Right kidney (tissue), 1 donor: ENCODE data around the gene GATA3.

Experiments used
- DNase-seq: peaks from one replicate; pipeline ENCODE4 v3.0.0-alpha.2; 2016

GATA3 gene

GRCh38 chr10:8063935-8064334, 9.4 kb downstream of the GATA3 start:
- no peak for DNase-seq

GRCh38 chr10:8064436-8064835, 9.9 kb downstream of the GATA3 start:
- DNase-seq, result no peak

- DNase-seq, result no peak
Observed at GRCh38 chr10:8065651-8066050, 11.2 kb downstream of the GATA3 start.

- no peak for DNase-seq
Observed at GRCh38 chr10:8066124-8066523, 11.6 kb downstream of the GATA3 start.

GRCh38 chr10:8066797-8067196, 12.3 kb downstream of the GATA3 start:
- DNase-seq, result no peak

DNA sequence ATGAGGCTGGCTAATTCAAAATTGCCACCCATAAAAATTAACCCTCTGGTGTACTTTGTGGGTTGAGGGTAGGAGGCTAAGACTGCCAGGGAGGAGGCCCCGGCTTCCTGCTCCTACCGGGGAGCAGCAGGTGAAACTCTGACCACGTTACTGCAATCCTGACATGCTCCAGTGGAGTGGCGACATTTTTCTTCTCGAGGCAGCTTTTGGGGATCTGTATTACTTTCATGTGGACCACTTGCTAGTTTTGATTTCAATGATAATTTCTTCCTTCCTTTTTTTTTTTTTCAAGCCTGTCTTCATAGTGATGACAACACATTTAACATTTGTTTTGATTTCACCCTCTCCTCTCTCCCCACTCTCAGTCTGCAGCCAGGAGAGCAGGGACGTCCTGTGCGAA, 14.6 kb downstream of the GATA3 start:
- no peak for DNase-seq

DNA sequence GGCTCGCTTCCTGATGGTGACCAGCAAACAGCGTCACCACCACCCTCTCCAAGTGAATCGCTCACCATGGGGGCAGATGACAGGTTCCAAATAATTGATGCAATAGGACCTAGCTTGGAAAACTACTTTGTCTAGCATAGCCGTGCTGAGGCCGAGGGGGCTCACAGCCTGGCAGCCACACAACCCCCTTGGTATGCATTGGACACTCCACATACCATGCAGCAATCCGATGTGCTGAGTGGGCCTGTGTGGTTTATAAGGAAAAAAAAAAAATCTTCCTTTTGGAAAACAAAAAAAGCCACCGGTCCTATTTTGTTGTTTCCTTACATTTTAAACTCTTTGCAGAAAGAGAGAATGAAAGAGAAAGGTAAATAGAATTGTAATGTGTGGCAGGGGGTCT, 15.1 kb downstream of the GATA3 start:
- no peak for DNase-seq

GRCh38 chr10:8070440-8070839, 16.0 kb downstream of the GATA3 start:
- DNase-seq, result no peak

GRCh38 chr10:8071006-8071405, 16.5 kb downstream of the GATA3 start:
- no peak for DNase-seq

DNA sequence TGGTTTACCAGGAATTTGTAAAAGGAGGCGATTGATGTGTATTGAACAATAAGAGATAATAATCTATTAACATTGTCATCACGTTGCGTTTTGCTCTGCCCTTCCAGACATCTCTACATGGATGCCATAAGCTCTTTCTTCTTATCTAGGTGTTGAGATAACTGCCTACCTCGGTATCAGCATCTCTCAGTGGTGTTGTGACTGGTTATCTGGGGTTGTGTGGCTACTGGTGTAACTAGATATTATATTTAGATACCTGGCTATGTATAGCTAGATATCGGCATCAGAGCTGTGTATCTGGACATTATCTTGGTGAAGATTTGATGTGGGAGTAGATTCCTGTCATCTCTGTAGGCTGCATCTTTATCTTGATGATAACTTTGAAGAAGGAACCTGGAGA, 17.2 kb downstream of the GATA3 start:
- no peak for DNase-seq

DNA sequence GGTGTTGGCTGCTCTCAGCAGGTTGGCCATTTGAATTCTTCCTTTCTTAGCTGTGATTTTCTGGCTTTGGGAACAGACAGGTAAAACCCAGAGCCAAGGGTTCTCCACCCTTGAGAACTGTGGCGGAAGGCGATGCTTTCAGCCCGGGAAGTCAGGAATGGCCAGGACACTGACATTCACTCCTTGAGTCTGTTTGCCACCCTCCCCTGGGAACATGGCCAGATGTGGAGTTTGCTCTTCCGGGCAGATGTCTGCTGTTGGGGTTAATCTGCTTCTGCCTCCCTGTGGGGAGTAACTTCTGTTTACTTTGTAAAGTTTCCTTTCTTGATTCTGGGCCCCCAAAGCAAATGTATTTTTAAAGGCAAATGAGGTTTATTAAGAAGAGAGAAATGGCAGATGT, 17.7 kb downstream of the GATA3 start:
- no peak for DNase-seq

DNA sequence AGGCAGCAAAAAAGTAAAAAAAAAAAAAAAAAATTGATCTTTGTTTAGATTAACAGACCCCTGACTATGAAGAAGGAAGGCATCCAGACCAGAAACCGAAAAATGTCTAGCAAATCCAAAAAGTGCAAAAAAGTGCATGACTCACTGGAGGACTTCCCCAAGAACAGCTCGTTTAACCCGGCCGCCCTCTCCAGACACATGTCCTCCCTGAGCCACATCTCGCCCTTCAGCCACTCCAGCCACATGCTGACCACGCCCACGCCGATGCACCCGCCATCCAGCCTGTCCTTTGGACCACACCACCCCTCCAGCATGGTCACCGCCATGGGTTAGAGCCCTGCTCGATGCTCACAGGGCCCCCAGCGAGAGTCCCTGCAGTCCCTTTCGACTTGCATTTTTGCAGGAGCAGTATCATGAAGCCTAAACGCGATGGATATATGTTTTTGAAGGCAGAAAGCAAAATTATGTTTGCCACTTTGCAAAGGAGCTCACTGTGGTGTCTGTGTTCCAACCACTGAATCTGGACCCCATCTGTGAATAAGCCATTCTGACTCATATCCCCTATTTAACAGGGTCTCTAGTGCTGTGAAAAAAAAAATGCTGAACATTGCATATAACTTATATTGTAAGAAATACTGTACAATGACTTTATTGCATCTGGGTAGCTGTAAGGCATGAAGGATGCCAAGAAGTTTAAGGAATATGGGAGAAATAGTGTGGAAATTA, 19.4 kb downstream of the GATA3 start:
- no peak for DNase-seq

DNA sequence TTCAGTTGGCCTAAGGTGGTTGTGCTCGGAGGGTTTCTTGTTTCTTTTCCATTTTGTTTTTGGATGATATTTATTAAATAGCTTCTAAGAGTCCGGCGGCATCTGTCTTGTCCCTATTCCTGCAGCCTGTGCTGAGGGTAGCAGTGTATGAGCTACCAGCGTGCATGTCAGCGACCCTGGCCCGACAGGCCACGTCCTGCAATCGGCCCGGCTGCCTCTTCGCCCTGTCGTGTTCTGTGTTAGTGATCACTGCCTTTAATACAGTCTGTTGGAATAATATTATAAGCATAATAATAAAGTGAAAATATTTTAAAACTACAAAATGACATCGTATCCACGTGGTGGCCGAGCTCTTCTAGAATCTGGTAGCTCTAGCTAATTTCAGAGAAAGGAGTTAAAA, 20.4 kb downstream of the GATA3 start:
- no peak for DNase-seq

DNA sequence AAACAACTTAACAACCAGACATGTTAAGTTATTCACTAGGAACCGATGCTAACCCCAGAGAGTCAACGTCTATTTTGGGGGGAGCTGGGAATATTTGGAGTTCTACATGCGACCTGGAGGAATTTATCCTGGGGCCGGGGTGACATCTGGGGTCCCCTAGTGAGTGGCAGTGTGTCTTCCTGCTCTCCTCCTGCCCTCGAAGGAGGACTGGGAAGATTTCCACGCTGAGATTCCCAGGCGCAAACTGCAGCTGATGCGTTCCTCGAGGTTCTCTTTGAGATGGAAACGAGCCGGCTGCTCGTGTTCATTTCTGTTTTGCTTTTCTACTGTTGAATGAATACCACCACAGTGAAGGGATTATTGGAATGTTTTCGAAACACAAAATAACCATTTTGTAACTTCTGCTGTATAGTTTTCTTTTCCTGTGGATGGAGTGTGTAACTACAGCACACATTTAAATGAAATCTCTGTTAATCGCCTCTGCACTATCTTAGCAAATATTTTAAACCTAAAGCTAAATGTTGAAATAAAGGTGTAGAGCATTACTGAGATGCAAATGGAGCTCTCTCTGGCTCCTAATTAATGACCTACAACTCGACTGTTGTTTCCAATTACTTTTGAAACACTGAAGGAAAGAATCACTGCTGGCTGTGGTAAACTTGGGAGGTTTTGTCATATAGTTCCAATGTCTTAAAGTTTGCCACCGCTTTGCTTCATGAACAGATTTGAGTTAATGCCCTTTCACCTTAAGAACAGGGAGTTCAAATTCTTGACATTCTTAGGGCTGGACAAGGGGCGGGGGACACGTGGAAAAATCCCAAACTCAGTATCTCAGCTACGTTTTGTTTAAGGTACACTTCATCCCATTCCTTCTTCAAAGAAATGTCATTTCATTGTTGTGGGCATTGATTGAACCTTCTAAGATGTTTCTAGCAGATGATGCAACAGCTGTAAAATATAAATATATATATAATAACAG, 21.1 kb downstream of the GATA3 start:
- no peak for DNase-seq

GRCh38 chr10:8076933-8077332, 22.4 kb downstream of the GATA3 start:
- no peak for DNase-seq

DNA sequence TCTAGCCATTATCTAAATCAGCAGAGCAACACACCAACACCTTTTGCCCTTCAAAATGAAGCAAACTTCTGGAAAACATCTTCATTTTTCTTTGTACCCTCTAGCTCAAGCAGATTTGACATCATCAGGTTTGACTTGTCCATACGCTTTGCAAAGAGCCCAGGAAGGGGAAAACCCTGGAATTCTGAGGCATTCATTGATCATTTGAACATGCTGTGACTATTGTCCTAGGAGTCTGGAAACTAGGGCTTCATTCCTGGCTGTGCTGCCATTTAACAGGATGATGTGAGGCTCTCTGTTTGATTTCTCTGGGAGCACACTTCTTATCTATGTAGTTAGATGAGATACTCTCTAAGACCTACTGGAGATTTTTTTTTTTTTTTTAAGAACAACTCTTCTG, 23.5 kb downstream of the GATA3 start:
- no peak for DNase-seq

DNA sequence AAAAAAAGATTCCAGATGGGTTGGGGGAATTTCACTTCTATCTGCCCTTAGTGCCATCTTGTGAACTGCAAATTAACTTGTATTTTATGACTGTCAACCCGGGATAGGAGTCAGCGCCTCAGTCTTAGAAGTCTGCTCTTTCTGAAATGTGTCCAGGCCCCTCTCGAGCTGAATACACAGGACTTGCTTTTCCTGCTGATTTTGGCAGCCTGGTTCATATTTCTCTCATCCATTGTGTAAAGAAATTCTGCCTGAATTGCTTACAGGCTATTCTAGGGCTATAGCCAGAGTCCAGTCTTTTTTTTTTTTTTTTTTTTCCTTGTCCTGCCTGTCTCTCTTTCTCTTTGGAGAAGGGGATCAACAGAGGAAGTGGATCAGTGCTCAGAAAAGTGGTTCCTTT, 24.6 kb downstream of the GATA3 start:
- no peak for DNase-seq

GRCh38 chr10:8084799-8085198, 30.3 kb downstream of the GATA3 start:
- DNase-seq, result no peak

GRCh38 chr10:8085251-8085650, 30.8 kb downstream of the GATA3 start:
- no peak for DNase-seq

GRCh38 chr10:8086315-8086714, 31.8 kb downstream of the GATA3 start:
- DNase-seq, result no peak

DNA sequence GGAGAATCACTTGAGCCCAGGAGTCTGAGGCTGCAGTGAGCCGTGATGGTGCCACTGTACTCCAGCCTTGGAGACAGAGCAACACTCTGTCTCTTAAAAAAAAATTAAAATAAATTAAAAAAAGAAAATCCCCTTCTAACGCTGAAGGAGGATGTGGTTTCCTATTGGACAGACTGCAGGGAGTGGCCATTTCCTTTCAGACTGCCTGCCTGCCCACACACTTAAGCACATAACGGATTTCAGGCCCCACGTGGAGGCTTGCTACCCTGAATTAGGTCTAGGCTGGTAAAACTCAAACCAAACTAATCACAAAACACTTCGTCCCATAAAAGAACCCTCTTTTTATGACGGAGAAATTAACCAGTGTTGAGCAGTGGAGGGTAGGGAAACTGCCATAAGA, 34.0 kb downstream of the GATA3 start:
- DNase-seq, result no peak

DNA sequence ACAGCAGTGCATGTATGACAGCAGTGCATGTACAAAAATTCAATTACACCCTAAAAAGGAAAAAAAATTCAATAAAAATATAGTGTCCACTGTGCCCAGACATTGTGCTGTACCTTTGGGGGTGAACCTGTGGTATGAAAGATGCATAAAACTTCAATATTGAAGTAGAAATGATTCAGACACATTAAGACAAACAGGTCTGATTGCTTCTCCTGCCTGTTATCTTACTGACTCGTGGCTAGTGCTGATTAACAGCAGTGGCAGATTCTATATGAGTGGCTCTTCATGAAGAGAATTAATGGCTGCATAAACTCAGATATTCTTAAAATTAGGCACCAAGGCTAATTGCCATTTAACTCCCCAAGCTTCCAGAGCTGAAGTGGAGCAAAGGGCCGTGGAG, 37.9 kb downstream of the GATA3 start:
- DNase-seq, result no peak

- no peak for DNase-seq
Observed at GRCh38 chr10:8095959-8096358, 41.5 kb downstream of the GATA3 start.

DNA sequence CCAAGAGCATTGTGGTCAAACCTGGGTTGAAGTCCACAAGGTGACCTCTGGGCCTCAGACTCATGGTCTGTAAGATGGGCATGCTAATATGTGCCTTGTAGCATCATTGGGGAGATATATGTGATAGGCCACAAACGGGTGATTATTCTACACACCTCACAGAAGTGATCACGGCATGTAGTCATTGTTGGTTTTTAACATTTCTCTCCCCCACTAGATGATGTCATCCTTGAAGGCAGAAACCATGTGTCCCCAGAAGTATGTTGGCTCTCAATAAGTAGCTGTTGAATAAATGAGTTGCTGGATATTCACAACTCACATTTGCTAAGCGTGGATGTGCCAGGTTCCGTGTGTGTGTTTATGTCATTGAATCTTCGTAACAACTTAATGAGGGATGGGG, 42.4 kb downstream of the GATA3 start:
- no peak for DNase-seq
